Glutamatergic neuron (in vitro differentiated cells): ENCODE measurements around the gene DGKB. TPM values are rescaled to one million over a fixed set of nuclear protein-coding genes. Genes with fewer than 3 reads are reported as not detected.

Source experiments
- DNase-seq: peaks from one replicate; pipeline ENCODE4 v3.0.0; 2022
- H3K27ac Mint-ChIP-seq: one replicate; pipeline ENCODE4 v1.8.0; 2020; ENCODE audit warnings: mild to moderate bottlenecking, mixed read lengths, inconsistent platforms; ENCODE audit not compliant: unreplicated experiment
- H3K27me3 Mint-ChIP-seq: one replicate; pipeline ENCODE4 v1.8.0; 2020; ENCODE audit warnings: mild to moderate bottlenecking, moderate library complexity, mixed read lengths, inconsistent platforms; ENCODE audit not compliant: unreplicated experiment
- H3K36me3 Mint-ChIP-seq: one replicate; pipeline ENCODE4 v1.8.0; 2020; ENCODE audit warnings: mild to moderate bottlenecking, mixed read lengths, inconsistent platforms; ENCODE audit not compliant: unreplicated experiment
- H3K4me1 Mint-ChIP-seq: one replicate; pipeline ENCODE4 v1.8.0; 2020; ENCODE audit warnings: mild to moderate bottlenecking, low read depth, mixed read lengths, inconsistent platforms; ENCODE audit not compliant: unreplicated experiment
- H3K4me3 Mint-ChIP-seq: one replicate; pipeline ENCODE4 v1.8.0; 2020; ENCODE audit warnings: mild to moderate bottlenecking, mixed read lengths, inconsistent platforms; ENCODE audit not compliant: unreplicated experiment
- H3K9me3 Mint-ChIP-seq: one replicate; pipeline ENCODE4 v1.8.0; 2020; ENCODE audit warnings: mild to moderate bottlenecking, moderate library complexity, mixed read lengths, inconsistent platforms; ENCODE audit not compliant: unreplicated experiment
- CTCF ChIP-seq: fragments of 200-600 bp; sonication (generic); IDR thresholded peaks from one replicate; pipeline ENCODE4 v1.5.0; 2021; ENCODE audit not compliant: partially characterized antibody, unreplicated experiment
- total RNA-seq: library from RNA; stranded (reverse); fragmentation: NEBNext Ultra II Directional; extraction: Animal tissue kit (Norgen Biotek cat#: 25700); gene quantifications from one replicate; pipeline ENCODE4 v1.2.1, GENCODE V29; 2021; ENCODE audit not compliant: unreplicated experiment

Gene DGKB
- total RNA-seq, 1 donor from 2014 or later, result 57.8 TPM

GRCh38 chr7:14765731-14766130, 136.8 kb downstream of the DGKB start:
- Mint-ChIP-seq H3K27ac (no peak overlapping the region), H3K4me3 (no peak overlapping the region), H3K27me3 (no peaks in the 10 kb centered on the region), H3K36me3 (no peaks in the 10 kb centered on the region), H3K4me1 (peaks cover 6% of the 10 kb centered on the region), H3K9me3 (no peaks in the 10 kb centered on the region)
- DNase-seq, result no peak
- no peak for TF ChIP-seq CTCF

- no peak overlapping the region for H3K4me3 Mint-ChIP-seq
- no peak overlapping the region for H3K27ac Mint-ChIP-seq
- H3K4me1 Mint-ChIP-seq, result peaks cover 6% of the 10 kb centered on the region
- H3K27me3 Mint-ChIP-seq, result no peaks in the 10 kb centered on the region
- no peaks in the 10 kb centered on the region for H3K36me3 Mint-ChIP-seq
- H3K9me3 Mint-ChIP-seq, result no peaks in the 10 kb centered on the region
- DNase-seq, result no peak
- no peak for TF ChIP-seq CTCF
Measured at GRCh38 chr7:14762561-14762960, 140.0 kb downstream of the DGKB start.

GRCh38 chr7:14761510-14762296, 140.8 kb downstream of the DGKB start:
- Mint-ChIP-seq H3K27me3 (no peaks in the 10 kb centered on the region), H3K27ac (peak overlapping the region; percentile 40), H3K36me3 (no peaks in the 10 kb centered on the region)

GRCh38 chr7:14760730-14761478, 141.6 kb downstream of the DGKB start:
- no peak for DNase-seq
- Mint-ChIP-seq H3K4me1 (peaks cover 6% of the 10 kb centered on the region), H3K36me3 (no peaks in the 10 kb centered on the region), H3K27ac (no peak overlapping the region), H3K4me3 (no peak overlapping the region), H3K27me3 (no peaks in the 10 kb centered on the region), H3K9me3 (no peaks in the 10 kb centered on the region)
- TF ChIP-seq CTCF, result no peak

More at GRCh38 chr7:14761510-14762296, 140.8 kb downstream of the DGKB start:
- H3K4me3 Mint-ChIP-seq, result no peak overlapping the region
- peaks cover 6% of the 10 kb centered on the region for H3K4me1 Mint-ChIP-seq
- TF ChIP-seq CTCF, result no peak
- DNase-seq, result no peak
- no peaks in the 10 kb centered on the region for H3K9me3 Mint-ChIP-seq

GRCh38 chr7:14759785-14760184, 142.8 kb downstream of the DGKB start:
- Mint-ChIP-seq H3K36me3 (no peaks in the 10 kb centered on the region), H3K9me3 (no peaks in the 10 kb centered on the region), H3K4me3 (no peak overlapping the region), H3K27me3 (no peaks in the 10 kb centered on the region), H3K27ac (no peak overlapping the region), H3K4me1 (peaks cover 6% of the 10 kb centered on the region)
- no peak for DNase-seq
- no peak for TF ChIP-seq CTCF
